Left hindlimb (tissue), 1 donor: Measurements from ENCODE around the gene SLC22A14.
"Not testable (repeated sequence)": the region's sequence is repeated elsewhere in the genome, so short reads cannot be mapped to it uniquely, and the experiment has no call there.

ENCODE experiments used
- DNase-seq: peaks from one replicate; pipeline ENCODE4 v3.0.0-alpha.2; 2018

Gene SLC22A14

DNA sequence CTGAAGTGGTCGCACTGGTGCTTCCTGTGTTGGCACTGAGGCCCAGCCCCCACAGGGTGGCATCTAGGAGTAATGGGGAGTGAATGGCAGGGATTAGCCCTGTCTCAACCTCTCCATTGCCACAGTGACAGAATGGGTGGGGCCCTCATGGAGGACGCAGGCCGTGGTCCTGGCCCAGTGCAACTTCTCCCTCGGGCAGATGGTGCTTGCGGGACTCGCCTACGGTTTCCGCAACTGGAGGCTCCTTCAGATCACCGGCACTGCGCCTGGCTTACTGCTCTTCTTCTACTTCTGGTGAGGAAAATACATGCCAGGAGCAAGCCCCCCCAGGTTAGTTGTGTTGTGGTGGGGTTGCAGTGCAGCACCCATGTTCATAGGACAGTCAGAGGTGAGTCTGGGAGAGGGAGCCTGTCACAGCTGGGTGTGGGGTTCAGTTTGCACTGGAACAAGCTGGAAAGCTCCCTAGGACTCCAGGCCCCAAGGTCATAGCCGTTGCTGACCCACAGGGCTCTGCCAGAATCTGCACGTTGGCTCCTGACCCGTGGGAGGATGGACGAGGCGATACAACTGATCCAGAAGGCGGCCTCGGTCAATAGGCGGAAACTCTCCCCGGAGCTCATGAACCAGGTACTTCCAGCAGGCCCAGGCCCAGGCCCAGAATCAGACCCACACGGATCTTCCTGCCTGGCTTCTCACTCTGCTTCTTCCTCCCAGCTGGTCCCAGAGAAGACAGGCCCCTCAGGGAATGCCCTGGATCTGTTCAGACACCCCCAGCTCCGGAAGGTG is 7.0 kb upstream of the SLC22A14 start:
- no peak for DNase-seq

DNA sequence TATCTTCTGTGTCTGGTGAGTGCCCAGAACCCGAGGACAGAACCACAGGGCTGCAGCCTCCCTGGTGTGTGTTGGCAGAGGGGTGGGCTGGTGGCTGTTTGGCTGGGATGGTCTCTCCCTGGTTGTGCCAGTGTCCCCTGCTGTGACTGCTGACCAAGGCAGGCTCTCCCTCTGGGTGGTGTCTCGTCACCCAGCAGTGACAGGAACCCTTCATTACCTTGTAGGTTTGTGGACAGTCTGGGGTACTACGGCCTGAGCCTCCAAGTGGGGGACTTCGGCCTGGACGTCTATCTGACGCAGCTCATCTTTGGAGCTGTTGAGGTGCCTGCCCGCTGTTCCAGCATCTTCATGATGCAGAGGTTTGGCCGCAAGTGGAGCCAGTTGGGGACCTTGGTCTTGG is 6.4 kb upstream of the SLC22A14 start:
- no peak for DNase-seq

GRCh38 chr3:38276081-38276916 is 5.8 kb upstream of the SLC22A14 start:
- DNase-seq, result no peak

- no peak for DNase-seq
Observed at GRCh38 chr3:38276917-38277630, 5.0 kb upstream of the SLC22A14 start.

GRCh38 chr3:38278841-38279240 is 3.3 kb upstream of the SLC22A14 start:
- no peak for DNase-seq

- DNase-seq, result no peak
Observed at GRCh38 chr3:38283810-38284755, 2.0 kb downstream of the SLC22A14 start.

DNA sequence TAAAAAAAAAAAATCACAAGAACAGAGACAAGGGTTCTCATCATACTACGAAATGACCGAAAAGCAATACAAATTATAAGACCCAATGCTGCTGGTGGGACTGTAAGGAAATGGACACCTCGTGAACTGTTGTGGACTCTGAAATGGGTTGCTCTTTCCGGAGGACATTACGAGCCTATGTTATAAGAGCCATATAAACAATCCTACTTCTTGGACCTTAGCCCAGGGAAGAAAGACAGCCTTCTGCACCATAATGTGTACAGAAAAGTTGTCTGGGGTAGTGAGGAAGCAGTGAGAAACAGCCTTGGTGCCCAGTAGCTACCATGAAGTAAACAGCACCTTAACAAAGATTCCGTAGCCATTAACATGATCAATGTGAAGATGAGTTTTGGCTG is 2.7 kb downstream of the SLC22A14 start:
- DNase-seq, result no peak

DNA sequence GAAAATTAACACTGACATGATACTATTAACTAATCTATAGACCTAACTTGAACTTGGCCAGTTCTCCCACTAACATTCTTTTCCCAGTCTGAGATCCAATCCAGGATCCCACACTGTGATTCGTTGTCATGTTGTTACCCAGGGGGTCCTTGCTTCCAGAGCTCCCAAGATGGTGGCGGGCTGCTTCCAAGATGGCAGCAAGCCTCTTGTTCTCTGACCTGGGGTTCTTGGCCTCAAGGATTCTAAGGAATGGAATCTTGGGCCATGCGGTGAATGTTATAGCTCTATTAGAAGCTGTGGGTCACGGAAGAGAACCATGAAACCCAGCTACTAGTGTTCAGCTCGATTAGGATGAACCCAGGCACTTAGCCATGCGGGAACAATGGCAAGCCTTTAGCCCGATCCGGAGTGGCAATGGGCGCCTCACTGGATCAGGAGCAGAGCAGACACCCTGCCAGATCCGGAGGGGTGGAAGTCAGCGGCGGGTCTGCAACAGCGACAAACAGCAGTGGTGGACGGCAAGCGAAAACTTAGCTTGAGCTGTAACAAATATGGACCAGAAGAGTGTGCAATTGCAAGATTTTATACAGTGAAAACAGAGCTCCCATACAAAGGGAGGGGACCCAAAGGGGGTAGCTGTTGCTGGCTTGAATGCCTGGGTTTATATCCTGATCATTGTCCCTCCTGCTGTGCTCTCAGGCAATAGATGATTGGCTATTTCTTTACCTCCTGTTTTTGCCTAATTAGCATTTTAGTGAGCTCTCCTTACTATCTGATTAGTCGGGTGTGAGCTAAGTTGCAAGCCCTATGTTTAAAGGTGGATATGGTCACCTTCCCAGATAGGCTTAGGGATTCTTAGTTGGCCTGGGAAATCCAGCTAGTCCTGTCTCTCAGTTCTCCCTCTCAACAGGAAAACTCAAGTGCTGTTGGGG is 7.5 kb downstream of the SLC22A14 start:
- DNase-seq, result not testable (repeated sequence)

DNA sequence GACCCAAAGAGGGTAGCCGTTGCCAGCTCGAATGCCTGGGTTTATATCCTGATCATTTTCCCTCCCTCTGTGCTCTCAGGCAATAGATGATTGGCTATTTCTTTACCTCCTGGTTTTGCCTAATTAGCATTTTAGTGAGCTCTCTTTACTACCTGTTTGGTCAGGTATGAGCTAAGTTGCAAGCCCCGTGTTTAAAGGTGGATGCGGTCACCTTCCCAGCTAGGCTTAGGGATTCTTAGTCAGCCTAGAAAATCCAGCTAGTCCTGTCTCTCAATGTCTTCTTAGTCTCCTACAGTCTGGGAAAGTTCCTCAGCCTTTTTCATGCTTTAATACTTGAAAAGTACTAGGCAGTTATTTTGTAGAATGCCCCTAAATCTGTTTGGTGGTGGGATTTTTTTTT is 15.0 kb downstream of the SLC22A14 start:
- not testable (repeated sequence) for DNase-seq

DNA sequence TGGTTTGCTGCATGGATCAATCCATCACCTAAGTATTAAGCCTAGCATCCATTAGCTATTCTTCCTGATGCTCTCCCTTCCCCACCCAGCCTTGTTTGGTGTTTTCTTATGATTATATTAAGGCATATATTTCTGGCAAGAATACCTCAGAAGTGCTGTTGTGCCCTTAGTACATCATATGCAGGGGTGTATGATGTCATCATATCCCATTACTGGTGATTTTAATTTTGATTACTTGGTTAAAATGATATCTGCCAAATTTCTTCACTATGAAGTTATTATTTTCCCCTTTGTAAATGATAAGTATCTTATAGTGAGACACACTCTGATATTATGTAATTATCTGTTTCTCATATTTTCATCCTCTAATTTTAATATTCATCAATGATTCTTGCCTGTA is 15.4 kb downstream of the SLC22A14 start:
- DNase-seq, result no peak

DNA sequence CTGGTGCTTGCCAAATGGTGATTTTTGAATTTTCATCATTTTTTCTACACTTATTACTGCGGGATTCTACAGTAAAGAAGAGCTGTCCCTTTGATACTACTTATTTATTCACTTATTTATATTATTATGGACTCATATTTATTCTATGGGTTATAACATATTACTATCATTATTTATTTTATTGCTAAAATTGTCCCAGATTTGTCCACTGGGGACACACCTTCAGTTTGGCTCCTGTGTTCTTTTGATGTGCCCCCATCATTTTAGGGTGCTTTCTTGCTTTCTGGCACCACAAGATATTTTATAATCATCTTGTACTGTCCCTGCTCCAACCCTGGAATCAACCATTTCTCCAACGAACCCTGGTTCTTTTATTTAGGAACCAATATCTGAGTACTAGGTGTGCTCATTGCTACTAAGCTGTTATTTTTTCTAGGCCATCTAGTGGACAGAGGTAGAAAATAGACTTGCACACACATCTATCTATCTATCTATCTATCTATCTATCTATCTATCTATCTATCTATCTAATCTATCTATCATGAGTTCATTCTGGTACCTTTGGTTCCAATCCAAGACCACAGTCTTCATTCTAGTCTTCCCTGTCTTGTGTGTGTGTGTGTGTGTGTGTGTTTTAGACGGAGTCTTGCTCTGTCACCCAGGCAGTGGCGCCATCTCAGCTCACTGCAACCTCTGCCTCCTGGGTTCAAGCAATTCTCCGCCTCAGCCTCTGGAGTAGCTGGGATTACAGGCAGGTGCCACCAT is 16.0 kb downstream of the SLC22A14 start:
- DNase-seq, result no peak

DNA sequence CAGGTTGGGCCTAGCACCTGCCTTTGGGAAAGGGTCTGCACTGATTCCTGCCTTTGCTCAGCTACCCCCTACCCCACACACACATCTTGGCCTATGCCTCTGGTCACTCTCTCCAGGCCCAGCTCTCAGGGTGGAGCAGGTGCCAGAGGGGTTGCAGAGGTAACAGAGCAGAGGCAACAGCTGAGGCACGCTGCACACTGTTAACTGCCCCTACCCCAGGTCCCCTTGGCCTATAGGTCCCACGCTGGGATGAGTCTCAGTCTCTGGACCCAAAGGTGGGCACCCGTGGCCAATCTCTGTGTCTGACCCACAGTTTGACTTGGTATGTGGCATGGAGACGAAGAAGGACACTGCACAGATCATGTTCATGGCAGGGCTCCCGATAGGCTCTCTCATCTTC is 24.8 kb downstream of the SLC22A14 start:
- no peak for DNase-seq

DNA sequence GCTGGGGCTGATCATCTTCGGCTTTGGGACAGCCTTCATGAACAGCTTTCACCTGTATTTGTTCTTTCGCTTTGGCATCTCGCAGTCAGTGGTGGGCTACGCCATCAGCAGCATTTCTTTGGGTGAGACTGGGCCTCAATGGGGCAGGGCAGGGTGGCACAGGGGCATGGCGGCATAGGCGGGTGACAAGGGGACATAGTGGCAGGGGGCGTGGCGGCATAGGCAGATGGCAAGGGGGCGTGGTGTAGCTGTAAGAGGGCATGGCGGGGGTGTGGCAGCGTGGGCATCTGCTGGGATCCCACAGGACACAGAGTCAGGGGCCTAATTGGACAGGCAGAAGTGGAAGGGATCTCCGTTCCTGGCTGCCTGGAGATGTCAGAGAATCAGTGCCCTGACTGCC is 25.5 kb downstream of the SLC22A14 start:
- DNase-seq, result no peak

DNA sequence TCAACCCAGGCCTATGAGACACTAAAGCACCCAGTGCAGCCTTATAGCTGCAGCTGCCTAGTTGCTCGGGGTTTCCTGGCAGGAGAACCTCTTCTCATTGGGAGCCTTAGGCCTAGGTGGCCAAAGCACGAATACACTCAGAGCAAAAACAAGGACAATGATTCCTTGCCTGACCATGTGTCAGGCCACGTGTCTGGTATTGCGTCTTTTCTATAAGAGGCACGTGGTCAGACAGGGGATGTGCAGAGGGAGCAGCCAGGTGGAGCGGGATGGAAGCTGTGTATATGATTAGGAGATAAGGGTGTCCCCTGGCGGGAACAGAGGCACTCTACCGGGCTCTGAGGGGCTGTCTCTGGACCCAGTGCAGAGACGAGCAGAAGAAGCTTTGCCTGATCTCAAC is 26.4 kb downstream of the SLC22A14 start:
- DNase-seq, result no peak

GRCh38 chr3:38311476-38311875 is 29.4 kb downstream of the SLC22A14 start:
- no peak for DNase-seq

- no peak for DNase-seq
Observed at GRCh38 chr3:38311941-38312340, 29.8 kb downstream of the SLC22A14 start.

DNA sequence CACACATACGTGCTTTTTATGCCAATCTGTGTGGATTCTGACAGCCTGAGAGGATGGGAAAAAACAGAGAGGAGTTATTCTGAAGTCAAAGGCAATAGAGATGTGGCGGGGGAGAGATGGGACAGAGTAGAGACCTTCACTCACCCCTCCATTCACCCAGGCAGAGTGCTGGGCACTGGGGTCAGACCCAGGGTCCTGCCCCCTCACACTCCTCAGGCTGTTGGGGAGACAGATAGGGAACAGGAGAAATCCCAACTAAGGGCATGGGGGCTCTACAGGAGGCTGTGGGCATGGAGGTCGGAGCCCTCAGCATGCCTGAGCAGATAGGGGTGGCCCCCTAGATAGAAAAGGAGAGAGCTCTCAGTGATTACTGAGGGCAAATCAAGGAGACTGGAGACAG is 30.3 kb downstream of the SLC22A14 start:
- DNase-seq, result no peak

GRCh38 chr3:38313263-38313662 is 31.2 kb downstream of the SLC22A14 start:
- DNase-seq, result no peak

DNA sequence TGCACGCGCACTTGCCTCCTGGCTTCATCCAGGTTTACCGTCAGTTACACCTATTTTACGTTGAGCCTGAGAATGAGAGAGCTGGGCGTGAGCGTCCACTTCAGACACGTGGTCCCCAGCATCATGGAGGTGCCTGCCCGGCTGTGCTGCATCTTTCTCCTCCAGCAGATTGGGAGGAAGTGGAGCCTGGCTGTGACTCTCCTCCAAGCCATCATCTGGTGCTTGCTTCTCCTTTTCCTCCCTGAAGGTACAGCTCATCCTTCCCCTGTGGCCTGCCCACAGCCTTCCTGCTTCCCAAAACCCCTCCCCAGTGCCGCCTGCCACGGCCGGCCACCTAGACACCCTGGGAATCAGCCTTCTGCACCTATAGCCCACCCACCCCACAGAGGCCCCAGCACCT is 31.6 kb downstream of the SLC22A14 start:
- no peak for DNase-seq

- DNase-seq, result no peak
Observed at GRCh38 chr3:38314112-38314763, 32.1 kb downstream of the SLC22A14 start.
